Choroid plexus epithelial cell (primary cell): ENCODE data around the gene UPK3A.
"Not testable (repeated sequence)": the region's sequence is repeated elsewhere in the genome, so short reads cannot be mapped to it uniquely, and the experiment has no call there.

ENCODE experiments used
- DNase-seq: peaks from one replicate; pipeline ENCODE4 v3.0.0-alpha.2; 2010; ENCODE audit warnings: low read depth
- H3K4me3 ChIP-seq: 2 replicates; pipeline ENCODE4 v1.5.1; 2011; ENCODE audit warnings: low read depth, mild to moderate bottlenecking, control low read depth, low read length, moderate library complexity
- TF ChIP-seq, protein P1 (sequence below): conservative IDR thresholded peaks from 2 replicates; pipeline ENCODE4 v1.5.1; 2011; ENCODE audit warnings: low read depth, mild to moderate bottlenecking, control low read depth, inconsistent platforms, low read length, moderate library complexity

The UPK3A gene

DNA sequence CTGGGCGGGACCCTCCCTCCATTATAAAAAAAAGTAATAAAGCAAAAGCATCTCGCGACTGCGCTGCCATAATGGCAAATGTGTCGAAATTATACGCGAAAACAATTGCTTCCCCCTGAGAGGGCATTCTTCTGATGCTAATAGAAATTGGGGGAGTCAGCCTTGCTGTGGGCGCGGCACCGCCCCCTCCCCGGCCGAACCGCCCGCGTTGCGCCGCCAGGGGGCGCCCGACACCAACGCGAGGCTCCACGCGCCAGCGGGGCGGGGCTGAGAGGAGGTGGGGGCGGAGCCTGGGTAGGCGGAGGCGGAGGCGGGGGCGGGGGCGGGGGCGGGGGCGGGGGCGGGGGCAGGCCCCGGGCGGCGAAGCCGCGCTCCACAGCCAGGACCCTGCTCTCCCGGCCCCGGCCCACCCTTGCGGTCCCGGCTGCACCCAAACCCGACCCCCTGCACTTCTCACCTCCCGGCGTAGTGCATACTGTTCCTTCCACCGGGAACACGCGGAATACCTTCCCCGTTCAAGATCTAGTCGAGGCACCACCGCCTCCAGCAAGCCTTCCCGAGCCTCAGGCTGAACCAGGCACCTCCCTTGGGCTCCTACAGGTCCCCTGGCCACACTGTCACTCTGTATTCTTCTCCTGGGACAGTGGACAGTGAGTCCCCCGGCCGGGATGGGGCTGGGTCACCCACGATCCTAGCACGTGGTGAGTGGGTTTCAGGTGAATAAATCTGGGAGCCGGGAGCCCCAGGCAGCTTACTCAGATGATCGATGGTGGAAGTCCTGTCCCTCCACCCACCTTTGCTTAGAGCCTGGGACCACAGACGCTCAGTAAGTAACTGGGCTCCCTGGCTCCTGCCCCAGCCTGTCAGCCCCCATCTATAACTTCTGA, 15.5 kb upstream of the UPK3A start:
- peak; percentile 67 for DNase-seq
- TF ChIP-seq, protein P1, sequence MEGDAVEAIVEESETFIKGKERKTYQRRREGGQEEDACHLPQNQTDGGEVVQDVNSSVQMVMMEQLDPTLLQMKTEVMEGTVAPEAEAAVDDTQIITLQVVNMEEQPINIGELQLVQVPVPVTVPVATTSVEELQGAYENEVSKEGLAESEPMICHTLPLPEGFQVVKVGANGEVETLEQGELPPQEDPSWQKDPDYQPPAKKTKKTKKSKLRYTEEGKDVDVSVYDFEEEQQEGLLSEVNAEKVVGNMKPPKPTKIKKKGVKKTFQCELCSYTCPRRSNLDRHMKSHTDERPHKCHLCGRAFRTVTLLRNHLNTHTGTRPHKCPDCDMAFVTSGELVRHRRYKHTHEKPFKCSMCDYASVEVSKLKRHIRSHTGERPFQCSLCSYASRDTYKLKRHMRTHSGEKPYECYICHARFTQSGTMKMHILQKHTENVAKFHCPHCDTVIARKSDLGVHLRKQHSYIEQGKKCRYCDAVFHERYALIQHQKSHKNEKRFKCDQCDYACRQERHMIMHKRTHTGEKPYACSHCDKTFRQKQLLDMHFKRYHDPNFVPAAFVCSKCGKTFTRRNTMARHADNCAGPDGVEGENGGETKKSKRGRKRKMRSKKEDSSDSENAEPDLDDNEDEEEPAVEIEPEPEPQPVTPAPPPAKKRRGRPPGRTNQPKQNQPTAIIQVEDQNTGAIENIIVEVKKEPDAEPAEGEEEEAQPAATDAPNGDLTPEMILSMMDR = peak; percentile 48
- H3K4me3 ChIP-seq = peak overlapping the region; percentile 57

DNA sequence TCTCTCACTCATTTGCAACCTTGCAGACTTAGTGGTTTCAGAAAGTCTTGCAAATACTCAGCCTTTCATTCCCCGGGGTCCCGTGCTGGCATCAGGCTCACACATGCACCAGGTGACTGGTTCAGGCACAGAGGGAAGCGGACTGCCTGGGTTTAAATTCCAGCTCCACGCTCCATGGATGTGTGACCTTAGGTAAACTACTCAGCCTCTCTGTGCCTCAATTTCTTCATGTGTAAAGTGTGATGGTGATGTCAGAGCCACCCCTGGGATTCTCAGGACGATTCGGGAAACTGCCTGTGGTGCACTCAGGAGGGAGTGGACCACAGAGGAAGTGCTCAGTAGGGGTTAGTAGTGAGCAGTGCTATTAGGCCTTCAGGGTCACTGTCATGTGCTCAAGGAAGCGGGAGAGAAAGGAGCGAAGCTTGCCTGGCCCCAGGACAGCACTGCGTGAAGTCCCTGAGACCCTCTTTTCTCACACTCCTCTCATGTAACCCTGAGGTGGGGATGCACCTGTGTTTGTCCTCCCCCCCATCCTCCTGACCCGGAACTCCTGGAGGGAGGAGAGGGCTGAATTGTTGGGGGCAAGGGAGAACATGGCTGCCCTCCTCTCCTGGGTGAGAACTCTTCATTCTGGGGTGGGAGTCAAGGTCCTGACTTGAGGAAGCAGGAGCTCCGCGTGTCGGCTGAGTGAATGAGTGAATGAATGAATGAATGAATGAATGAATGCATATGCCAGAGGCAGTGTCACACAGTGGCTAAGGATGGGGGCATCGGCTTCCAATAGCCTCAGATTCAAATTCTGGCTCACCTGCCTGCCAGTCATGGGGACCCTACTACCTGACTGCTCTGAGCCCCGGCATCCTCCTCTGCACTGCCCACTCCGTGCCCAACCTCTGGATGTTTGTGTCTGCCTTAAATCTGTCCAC, 14.4 kb upstream of the UPK3A start:
- no peak overlapping the region for H3K4me3 ChIP-seq
- peak; percentile 69 for DNase-seq
- TF ChIP-seq, protein P1 = peak; percentile 11

DNA sequence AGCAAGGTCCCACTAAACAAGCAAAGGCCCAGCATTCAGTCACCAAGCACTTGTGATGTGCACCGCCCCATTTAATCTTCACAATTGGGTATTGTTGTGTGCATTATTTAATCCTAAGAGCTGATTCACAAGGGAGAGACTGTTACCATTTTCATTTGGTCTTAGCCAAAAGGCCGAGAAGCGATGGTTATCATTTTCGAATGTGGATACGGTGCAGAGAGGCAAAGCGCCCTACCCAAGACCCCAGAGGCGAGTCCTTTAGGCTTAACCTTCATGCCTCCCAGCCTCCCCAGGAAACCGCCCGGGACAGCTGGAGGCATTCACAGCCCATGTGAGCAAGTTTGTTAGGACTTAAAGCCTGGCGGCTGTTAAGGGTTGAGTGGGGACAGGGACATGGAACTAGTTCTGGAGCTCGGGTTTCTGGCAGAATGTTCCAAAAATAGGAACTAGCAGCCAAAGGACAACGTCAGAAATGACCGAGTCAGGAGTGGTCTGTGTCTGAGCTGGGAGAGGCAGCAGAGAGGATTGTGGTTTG, 13.0 kb upstream of the UPK3A start:
- TF ChIP-seq, protein P1 = no peak
- no peak for DNase-seq
- no peak overlapping the region for H3K4me3 ChIP-seq

DNA sequence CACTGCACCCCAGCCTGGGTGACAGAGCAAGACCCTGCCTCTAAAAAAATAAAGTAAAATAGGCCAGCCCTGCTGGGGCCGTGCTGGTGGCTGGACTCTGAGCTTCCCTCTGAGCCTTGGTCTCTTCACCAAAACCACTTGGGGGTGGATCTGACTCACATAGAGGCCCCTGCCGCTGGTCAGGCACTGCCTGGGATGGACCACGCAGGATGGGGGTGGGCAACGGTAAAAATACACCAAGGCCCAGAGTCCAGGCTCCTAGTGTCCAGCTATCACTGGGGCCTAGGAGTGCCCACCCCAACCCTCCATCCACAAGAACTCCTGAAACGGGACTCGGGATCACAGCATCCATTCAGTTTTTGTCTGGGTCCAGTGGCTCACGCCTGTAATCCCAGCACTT, 12.3 kb upstream of the UPK3A start:
- TF ChIP-seq, protein P1 = no peak
- no peak overlapping the region for H3K4me3 ChIP-seq
- DNase-seq = no peak

DNA sequence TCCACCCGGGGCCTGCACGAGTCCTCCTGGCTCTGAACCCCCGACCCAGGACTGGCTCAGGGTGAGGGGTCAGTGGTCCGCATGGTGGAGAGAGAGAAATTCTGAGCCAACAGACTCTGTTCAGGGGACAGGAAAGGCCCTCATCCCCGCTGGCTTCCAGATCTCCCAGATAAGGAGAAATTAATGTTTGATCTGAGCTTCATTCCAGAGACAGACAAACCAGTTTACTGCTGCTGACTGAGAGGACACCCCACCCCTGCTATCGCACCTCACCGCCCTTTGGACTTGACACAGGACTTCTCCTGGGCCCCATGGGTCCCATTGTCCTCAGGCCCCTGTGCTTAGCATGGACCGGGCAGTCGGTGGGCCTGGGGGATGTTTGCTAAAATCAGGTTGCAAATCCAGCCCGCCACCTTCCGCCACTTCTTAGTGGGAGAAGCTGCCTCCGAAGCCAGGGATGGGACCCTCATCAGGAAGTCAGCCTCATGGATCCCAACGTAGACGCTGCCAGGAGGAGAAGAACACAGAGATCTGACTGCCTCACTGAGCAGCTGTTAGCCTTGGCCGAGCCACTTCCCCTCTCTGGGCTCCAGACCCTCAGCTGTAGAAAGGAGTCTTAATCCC, 11.2 kb upstream of the UPK3A start:
- H3K4me3 ChIP-seq = no peak overlapping the region
- DNase-seq = no peak
- TF ChIP-seq, protein P1 = no peak

DNA sequence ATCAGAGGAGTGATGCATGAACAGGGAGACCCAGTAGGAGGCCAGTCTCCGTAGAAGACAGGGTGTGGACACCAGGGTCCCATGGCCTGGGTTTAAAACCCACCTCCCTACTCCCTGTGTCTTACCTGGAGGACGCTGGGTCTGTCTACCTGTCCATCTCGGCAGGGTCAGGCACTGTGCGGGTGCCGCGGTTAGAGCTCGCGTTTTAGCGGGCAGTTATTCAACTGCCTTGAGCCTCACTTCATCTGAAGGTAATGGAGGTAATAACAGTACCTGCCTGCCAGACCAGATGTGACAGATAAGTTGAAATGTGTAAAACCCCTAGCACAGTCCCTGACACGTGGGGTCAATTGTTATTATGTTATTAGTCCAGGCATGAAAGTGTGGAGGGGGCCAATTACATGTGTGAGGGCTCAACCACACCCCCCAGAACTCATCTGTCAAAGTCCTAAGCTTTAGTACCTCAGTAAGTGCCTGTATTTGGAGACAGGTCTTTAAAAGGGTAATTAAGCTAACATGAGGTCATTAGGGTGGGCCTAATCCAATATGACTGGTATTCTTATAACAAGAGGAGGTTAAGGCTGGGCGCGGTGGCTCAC, 8.1 kb upstream of the UPK3A start:
- no peak overlapping the region for H3K4me3 ChIP-seq
- no peak for DNase-seq
- TF ChIP-seq, protein P1 = no peak

DNA sequence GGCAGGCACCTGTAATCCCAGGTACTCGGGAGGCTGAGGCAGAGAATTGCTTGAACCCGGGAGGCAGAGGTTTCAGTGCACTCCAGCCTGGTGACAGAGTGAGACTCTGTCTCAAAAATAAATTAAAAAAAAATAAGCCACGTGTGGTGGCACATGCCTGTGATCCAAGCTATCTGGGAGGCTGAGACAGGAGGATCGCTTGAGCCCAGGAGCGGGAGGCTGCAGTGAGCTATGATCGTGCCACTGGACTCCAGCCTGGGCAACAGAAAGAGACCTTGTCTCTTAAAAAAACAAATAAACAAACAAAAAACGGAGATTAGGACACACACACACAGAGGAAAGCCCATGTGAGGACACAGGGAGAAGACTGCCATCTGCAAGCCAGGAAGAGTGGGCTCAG, 7.0 kb upstream of the UPK3A start:
- H3K4me3 ChIP-seq, DNase-seq: not testable (repeated sequence)
